ENCODE measurements around the gene PAX5.
A peak's percentile ranks its signal among the peaks of the same experiment; 100 is the strongest.

Gene PAX5

DNA sequence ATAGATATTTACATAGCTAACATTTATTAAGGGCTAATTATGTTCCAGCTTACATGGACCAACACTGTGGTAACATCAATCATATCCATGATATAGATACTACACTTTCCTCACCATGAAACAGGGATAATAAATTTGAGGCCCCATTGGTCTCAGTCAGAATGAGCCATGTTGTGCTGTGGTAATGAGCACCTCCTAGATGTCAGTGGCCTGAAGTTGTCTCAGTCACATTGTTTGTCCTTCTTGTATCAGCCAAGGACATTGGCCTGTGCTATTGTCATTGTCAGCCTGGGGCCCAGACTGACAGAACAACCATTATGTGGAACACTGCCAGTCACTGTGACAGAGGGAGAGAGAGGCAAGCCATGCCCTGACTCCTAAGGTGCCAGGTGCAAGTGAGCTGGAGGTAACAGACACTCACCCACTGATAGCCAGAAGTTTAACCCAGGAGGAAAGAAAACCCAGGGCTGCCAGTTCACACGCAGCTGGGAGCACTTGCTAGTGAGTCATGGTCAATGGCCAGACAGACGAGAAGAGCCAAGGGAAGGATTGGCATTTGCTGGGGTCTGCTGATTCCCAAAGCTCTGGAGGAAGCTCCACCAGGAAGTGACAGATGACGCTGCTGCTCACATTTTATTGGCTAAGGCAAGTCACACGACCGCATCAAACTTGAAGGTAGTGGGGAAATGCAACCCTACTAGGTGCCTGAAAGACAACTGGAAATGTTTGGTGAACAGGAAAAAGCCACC, 237.2 kb downstream of the PAX5 start:
- in situ Hi-C loops (cut with HindIII; ENCODE audit: low pct_unique_long_range_greater_than_20kb, low sequenced_read_pairs): no loop called here
- no peak for TF ChIP-seq JUND (IDR thresholded peaks at IDR 0.05; ENCODE audit: low read depth)
- DNase-seq (ENCODE audit: low read depth in 1 of 2, low spot score in 1 of 2): no peak

GRCh38 chr9:36794461-36794860, 239.6 kb downstream of the PAX5 start:
- no peak for TF ChIP-seq JUND (IDR thresholded peaks at IDR 0.05; ENCODE audit: low read depth)
- no peak for DNase-seq (ENCODE audit: low read depth in 1 of 2, low spot score in 1 of 2)
- in situ Hi-C loops (cut with HindIII; ENCODE audit: low pct_unique_long_range_greater_than_20kb, low sequenced_read_pairs): no loop called here

GRCh38 chr9:36793277-36793676, 240.8 kb downstream of the PAX5 start:
- TF ChIP-seq JUND (IDR thresholded peaks at IDR 0.05; ENCODE audit: low read depth): no peak
- no peak for DNase-seq (ENCODE audit: low read depth in 1 of 2, low spot score in 1 of 2)
- in situ Hi-C loops (cut with HindIII; ENCODE audit: low pct_unique_long_range_greater_than_20kb, low sequenced_read_pairs): no loop called here

DNA sequence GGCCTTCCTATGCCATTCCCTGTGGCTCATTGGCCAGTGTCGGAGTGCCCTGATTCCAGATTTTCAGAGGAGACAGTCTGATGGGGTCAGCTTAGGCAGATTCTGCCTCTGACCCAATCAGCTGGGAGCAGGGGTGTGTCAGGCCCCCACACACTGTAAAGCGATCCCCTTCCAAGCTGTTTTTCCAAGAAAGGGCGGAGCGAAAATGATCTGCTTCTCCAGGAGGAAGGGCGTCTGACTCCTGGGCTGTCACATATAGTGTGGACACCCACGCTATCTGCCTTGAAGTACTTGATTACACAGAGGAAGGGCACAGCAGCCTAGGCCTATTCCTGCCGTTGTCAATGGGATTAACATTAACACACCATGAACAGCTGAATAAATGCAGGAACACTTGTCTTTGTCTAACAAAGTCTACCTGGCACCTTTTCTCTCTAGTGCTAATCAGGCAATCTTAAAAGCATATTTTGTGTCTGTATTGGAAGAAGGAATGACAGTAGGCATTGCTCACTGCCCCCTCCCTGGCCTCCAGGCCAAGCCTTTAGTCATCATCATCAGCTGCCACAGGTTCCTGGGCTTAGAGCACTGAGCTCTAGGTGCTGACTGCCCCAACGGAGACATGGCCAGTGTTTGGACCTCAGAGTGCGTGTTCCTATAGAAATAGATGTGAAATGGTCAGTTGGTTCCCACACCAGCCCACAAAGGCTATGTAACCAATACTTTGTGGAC, 242.7 kb downstream of the PAX5 start:
- TF ChIP-seq JUND (IDR thresholded peaks at IDR 0.05; ENCODE audit: low read depth): no peak
- in situ Hi-C loops (cut with HindIII; ENCODE audit: low pct_unique_long_range_greater_than_20kb, low sequenced_read_pairs): no loop called here
- DNase-seq (ENCODE audit: low read depth in 1 of 2, low spot score in 1 of 2): no peak

GRCh38 chr9:36789886-36790285, 244.2 kb downstream of the PAX5 start:
- no peak for TF ChIP-seq JUND (IDR thresholded peaks at IDR 0.05; ENCODE audit: low read depth)
- in situ Hi-C loops (cut with HindIII; ENCODE audit: low pct_unique_long_range_greater_than_20kb, low sequenced_read_pairs): no loop called here
- DNase-seq (ENCODE audit: low read depth in 1 of 2, low spot score in 1 of 2): peak in 1 of 2 experiments; percentile 73

- DNase-seq (ENCODE audit: low read depth in 1 of 2, low spot score in 1 of 2): no peak
- in situ Hi-C loops (cut with HindIII; ENCODE audit: low pct_unique_long_range_greater_than_20kb, low sequenced_read_pairs): no loop called here
- no peak for TF ChIP-seq JUND (IDR thresholded peaks at IDR 0.05; ENCODE audit: low read depth)
Observed at GRCh38 chr9:36788534-36788933, 245.5 kb downstream of the PAX5 start.

DNA sequence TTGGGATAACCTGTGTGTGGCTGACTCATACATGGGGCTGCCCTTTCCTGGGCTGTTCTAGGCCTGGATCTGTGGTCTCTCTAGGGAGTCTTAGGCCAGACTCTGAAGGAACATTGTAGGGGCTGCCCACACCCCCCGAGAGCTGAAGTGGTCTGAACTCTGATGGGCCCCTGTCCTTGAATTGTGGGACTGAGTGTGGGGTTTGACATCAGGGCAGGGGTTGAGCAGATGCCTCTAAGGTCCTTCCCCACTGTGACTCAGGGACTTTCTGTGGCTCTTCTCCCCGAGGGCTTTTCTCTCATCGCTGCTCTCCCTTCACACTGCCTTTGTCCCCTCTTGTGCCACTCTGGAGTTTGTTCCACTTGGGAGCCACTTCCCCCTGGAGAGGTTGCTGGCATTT, 246.4 kb downstream of the PAX5 start:
- no peak for TF ChIP-seq JUND (IDR thresholded peaks at IDR 0.05; ENCODE audit: low read depth)
- in situ Hi-C loops (cut with HindIII; ENCODE audit: low pct_unique_long_range_greater_than_20kb, low sequenced_read_pairs): no loop called here
- DNase-seq (ENCODE audit: low read depth in 1 of 2, low spot score in 1 of 2): no peak
